ENCODE data around the gene NRAP.

- TF ChIP-seq CTCF (IDR thresholded peaks at IDR 0.05), result no peak
- no peak for TF ChIP-seq EZH2phosphoT487 (IDR thresholded peaks at IDR 0.05)
Measured at GRCh38 chr10:113644185-113645120, 19.4 kb downstream of the NRAP start.
